Brain pericyte (primary cell): Measurements from ENCODE around the gene FRAS1.
"Not testable (repeated sequence)": the region's sequence is repeated elsewhere in the genome, so short reads cannot be mapped to it uniquely, and the experiment has no call there.

Source experiments
- DNase-seq: peaks from one replicate; pipeline ENCODE4 v3.0.0-alpha.2; 2012; ENCODE audit warnings: low read depth, low spot score

FRAS1 gene

DNA sequence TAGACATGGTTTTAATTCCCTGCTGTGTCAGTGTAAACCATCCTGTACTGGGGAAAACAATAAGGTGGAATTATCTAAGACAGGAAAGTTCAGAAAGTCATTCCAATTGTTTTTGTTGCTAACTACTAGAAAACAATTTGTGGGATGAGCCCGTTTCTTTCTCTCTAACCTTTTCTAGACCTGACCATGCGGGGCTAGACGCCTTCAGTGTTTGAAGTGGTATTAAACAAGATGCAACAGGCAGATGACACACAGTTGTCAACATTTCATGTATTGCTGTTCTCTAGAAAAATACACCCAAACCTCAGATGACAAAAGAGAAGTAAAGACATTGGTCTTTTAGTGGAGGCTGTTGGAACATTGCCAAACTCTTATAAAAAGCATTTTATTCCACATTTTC is 105.7 kb downstream of the FRAS1 start:
- DNase-seq = no peak

DNA sequence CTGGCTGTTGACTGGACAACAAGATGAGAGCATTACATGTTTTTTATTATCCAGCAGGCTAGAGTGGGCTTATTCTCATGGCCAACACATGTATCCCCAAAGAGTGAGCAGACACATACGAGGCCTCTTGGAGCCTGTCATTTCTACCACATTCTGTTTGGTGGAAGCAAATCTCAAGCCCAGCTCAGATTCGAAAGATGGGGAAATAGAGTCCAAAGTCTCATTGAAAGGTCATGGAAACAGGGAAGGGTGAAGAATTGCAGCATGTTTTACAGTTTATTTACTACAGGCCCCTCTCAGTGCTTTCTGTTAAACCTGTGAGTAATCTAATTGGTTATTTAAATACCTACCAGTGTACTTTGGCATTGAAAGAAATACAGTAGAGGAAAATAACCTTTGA is 108.6 kb downstream of the FRAS1 start:
- DNase-seq = no peak

DNA sequence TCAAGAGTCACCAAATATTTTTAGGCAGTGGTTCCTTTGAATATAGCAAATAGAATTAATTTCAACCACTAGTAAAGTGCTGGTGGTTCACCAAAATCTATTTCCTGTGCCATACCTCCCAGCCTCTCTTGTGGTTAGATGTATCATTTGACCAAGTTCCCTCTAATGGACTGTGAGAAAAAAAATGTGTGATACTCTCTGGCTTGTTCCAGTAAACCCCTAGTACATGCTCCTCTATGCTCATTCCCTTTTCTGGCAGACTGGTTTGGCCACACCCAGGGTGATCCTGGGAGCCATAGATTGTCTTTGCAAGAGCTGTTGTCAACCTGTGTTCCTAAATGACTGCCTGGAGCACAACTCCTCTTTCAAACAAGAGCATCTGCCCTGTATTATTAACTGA is 109.5 kb downstream of the FRAS1 start:
- no peak for DNase-seq

DNA sequence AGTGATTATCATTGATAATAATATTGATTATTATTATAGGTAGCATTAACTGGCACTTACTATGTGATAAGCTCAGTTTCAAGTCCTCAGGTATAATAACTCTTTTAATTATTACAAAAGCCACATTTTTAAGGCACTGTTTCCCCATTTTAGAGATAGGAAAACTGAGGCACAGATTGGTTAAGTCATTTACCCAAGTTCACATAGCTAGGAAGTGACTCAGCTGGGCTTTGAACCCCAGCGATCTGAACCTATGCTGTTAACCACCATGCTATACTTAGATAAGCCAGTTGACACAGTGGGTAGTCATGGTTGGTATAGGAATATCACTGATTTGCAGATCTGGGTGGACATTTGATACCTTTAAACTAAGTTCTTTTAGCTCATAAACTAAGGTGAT is 110.4 kb downstream of the FRAS1 start:
- no peak for DNase-seq

DNA sequence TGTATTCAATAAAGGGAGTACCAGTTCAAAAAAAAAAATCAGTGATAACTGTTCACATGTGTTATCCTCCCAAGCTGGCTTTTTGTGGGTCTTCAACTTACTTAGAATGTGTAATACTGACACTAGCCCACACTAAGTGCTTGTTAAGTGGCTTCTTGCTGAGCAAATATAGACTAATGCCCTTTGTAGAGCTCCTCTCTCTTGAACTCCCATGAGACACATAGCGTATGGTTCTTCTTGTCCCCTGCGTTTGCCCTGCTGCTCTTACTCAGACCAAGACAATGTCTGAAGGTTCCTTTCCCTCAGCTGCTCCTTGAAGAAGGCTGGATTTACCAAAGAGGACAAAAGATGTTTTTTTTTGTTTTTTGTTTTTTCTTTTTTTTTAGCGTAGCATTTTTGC is 110.9 kb downstream of the FRAS1 start:
- DNase-seq = no peak

- no peak for DNase-seq
Measured at GRCh38 chr4:78169728-78170127, 112.6 kb downstream of the FRAS1 start.

- no peak for DNase-seq
Measured at GRCh38 chr4:78171482-78171881, 114.4 kb downstream of the FRAS1 start.

DNA sequence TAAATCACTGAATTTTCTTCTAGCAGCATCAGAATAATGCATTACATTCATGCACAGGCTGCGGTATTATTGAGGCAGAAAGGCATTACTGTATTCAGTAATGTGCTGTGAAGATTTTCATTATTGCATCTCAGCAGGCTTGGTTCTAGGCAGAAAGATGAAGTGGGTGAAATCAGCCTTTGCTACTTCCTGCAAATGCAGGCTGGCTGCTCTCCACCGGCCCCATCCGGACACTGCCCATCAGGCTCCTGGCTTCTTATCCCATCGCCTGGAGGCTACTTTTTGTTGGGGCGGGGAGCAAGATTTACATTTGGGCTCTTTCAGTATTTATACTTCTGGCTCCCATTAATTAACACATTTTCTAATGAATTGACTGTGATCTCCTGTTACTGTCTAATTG is 117.8 kb downstream of the FRAS1 start:
- no peak for DNase-seq

DNA sequence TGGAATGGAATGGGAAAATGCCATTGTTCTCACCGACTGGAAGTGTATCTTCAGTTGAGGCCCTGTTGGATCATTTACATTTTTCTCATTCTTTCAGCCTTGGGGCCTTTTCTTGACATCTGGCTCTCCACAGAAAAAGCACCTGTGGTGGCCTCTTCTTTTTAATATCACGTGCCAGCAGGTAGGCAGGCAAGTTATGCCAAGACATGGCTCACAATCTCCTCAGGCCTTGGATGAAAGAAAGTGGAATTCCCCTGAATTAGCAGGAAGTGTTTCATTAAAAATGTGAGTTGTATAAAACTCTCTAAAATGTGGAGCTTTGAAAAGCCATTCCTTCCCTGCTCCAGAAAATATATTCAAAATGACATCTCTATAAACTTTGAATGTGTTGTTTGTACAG is 122.1 kb downstream of the FRAS1 start:
- DNase-seq = no peak

DNA sequence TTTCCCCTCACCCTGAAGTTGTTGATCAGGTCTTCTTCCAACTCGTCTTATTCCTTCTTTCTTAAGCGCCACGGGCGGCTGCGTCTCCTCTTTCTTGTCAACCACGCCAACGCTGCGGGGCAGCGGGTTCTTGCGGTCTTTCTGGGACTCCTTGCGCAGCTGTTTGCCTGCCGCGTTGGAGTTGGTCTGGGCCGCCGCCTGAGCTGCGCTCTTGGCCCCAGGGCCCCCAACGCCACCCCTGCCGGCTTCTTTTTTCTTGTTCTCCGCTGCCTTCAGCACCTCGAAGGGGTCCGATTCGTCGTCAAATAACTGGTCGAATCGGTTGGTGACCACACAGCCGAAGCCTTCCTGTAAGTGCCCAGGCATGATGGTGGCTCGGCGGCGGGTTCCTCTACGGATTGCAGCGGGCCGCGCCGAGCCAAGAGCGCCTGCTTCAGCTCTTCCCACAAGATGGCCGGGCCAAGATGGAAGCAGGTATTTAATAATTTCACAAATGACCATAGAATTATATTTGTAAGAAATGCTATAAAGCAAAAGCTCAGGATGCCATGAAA is 124.6 kb downstream of the FRAS1 start:
- not testable (repeated sequence) for DNase-seq

DNA sequence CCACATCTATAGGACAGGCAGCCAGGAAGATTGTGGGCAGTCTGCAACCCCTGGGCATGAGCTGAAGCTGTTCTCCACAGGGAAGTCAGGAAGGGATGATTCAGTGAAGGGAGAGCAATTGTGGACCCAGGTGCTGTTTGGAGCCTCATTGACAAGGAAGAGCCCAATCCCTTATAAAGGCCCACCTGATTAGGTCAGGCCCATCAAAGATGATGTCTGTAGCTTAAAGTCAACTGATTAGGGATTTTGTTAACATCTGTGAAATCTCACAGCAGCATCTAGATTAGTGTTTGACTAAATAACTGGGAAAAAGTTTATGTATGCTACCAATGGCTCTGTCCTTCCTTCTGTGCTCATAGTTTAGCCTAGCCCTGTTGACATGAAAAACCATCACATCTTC is 127.5 kb downstream of the FRAS1 start:
- DNase-seq = no peak

- no peak for DNase-seq
Measured at GRCh38 chr4:78185117-78185516, 128.0 kb downstream of the FRAS1 start.

GRCh38 chr4:78186597-78187543 is 129.7 kb downstream of the FRAS1 start:
- DNase-seq = no peak

- DNase-seq = no peak
Measured at GRCh38 chr4:78190068-78190467, 132.9 kb downstream of the FRAS1 start.

GRCh38 chr4:78190595-78190994 is 133.5 kb downstream of the FRAS1 start:
- DNase-seq = no peak

- DNase-seq = no peak
Measured at GRCh38 chr4:78197947-78198346, 140.8 kb downstream of the FRAS1 start.

- DNase-seq = no peak
Measured at GRCh38 chr4:78199984-78200383, 142.9 kb downstream of the FRAS1 start.

GRCh38 chr4:78200949-78201348 is 143.8 kb downstream of the FRAS1 start:
- DNase-seq = no peak

DNA sequence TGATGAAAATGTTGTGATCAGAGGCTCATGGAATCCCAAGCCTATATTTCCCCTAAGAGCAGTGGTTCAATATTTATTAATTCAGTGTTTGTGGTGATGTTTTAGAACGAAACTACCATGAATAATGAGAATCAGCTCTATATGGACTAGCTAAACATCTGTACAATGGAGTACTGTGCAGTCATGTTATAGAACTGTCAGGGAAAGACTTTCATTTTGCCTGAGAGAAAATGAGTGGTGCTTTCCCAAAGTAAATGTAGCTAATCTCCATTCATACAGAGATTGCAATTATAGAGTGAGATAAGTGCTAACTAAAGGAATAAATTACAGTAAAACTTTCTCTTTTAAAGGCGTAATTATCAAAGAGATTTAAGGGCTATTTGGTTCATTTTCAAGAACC is 147.1 kb downstream of the FRAS1 start:
- no peak for DNase-seq

- no peak for DNase-seq
Measured at GRCh38 chr4:78205591-78205990, 148.5 kb downstream of the FRAS1 start.

GRCh38 chr4:78207541-78207940 is 150.4 kb downstream of the FRAS1 start:
- DNase-seq = no peak

- DNase-seq = no peak
Measured at GRCh38 chr4:78207951-78208350, 150.8 kb downstream of the FRAS1 start.

DNA sequence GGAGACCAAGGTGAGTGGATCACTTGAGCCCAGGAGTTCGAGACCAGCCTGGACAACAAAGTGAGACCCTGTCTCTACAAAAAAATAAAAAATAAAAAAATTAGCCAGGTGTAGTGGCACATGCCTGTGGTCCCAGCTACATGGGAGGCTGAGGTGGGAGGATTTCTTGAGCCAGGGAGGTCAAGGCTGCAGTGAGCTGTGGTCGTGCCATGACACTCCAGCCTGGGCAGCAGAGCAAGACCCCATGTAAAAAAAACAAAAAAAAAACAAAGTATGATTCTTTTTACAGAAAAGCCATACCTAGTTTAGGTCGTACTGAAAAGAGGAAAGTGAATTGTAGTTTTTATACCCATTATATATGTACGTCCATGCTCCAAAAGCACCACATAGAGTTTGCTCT is 151.8 kb downstream of the FRAS1 start:
- not testable (repeated sequence) for DNase-seq
